Stimulated activated CD8-positive, alpha-beta memory T cell treated with anti-CD3 and anti-CD28 coated beads, Interleukin-2, amount 100 ng/mL, for 48 hours (primary cell): Measurements from ENCODE around the gene CLDN19.
"Not testable (repeated sequence)": the region's sequence is repeated elsewhere in the genome, so short reads cannot be mapped to it uniquely, and the experiment has no call there.

ENCODE experiments used
- DNase-seq, 2 donors: peaks; one replicate each; pipeline ENCODE4 v3.0.0-alpha.2; 2020; ENCODE audit warnings: low read depth in 2 of 2

The CLDN19 gene

DNA sequence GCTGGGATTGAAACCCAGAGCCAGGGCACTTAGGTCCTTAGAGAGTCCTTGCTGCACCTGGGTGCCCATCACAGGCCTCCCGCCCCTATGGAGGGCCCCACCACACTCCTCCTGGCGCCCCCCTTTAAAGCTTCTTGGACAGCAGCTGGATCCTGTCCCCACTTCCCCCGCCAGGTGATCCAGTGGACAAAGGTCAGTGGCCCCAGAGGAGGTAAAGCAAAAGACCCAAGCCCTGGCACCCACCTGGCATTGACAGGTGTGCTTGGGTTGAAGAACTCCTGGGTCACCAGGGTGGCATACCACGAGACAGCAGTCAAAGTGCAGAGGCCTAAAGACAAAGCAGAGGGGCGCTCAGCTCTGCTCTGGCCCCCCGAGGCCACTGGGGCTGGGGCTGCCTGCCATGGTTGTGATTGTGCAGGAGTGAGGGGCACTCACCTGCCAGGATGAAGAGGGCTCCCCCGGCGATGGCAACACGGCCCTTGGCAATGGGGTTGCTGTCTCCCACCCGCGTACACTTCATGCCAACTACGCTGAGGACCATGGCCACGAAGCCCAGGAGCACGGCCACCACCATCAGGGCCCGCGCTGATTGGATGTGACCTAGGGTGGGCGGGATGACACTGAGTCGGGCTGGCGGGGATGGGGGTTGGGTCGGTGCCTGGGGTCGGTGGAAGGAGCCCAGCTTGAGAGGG, 1.9 kb downstream of the CLDN19 start:
- no peak for DNase-seq

DNA sequence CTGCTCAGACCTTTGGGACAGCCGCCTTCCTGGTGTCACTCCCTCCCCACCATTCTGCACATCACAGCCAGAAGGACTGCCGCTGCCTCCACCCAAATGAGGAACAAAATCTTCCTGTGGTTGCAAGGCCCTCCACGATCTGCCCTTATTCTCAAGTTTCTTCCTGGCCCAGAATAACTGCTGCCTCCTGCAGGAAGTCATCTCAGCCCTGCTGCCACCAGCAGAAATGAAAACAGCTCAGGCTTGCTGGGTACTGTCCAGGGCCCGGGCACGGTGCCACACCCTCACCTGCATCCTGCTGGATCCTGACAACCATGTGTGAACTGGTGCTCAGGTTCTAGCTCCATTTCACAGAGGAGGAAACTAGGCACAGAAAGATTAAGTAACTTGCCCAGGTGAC, 2.8 kb downstream of the CLDN19 start:
- DNase-seq: no peak

DNA sequence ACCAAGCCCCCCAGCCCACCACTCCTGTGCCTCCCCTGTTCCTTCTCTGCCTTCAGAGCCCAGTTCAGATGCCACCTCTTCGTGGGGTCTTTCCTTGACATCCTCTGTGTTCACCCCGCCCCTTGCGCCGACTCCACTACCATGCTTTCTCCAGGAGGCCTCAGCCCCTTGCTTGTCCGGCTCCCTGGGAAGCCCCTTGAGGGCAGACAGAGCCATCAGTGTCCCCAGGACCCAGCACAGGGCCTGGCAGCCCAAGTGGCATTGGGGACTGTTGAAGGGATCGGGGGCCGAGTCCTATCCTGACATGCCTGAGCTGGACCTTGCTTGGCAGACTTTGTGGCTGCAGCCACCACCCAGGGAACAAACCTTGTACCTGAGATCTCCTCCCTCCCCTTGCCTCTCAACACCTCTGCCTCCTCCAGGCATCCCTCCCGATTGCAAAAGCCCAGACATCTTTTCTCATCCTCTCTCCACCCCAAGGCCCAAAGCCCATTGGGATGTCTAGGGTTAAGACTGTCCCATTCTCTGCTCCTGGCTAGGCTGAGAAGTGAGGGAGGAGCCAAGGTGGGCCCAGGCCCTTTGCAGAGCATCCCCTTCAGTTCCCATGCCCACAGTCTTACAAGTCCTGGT, 3.4 kb downstream of the CLDN19 start:
- no peak for DNase-seq

DNA sequence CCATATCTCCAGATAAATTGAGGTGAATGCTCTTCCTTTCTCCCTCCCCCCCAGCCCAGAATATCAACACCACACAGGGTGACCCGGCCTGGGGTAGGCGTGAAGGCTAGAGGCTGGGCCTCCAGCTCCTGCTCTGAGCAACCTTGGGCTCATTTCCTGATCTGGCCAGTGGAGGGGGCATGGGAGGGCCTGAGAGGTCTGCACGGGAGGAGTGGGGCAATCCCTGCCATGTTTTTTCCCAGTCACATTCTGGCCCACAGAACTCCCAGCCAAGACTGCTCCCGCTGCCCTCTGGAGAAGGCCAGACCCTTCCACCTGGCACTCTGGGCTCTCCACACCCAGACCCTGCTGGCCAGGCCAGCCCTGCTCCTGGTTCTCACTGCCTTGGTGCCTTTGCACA, 3.9 kb downstream of the CLDN19 start:
- no peak for DNase-seq

DNA sequence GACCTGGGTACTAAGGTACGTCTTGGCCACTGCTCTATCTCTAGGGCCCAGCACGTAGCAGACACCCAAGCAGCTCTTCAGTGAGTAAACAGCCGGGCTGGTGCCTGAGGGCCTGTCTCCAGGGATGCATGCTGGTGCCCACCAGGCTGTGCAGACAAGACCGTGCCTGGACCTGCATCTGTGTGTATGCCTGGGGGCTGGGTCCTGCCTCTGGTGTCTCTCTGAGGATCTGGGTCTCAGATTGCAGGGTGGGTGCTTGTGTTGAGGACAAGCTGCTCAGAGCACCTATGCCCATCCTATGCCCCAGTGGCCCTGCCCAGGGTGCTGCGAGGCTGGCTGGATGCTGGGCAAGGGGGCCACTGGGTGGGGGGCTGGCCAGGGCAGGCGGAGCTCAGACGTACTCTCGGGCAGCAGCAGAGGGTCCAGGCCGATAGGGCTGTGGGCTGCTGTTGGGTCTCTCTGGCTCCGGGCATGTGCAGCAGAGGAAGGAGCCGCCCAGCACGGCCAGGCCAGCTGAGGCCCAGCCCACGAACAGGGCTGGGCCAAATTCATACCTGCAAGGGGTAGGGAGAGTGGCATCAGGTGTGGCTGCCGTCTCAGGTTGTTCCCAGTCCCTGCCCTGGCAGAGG, 4.4 kb downstream of the CLDN19 start:
- no peak for DNase-seq

DNA sequence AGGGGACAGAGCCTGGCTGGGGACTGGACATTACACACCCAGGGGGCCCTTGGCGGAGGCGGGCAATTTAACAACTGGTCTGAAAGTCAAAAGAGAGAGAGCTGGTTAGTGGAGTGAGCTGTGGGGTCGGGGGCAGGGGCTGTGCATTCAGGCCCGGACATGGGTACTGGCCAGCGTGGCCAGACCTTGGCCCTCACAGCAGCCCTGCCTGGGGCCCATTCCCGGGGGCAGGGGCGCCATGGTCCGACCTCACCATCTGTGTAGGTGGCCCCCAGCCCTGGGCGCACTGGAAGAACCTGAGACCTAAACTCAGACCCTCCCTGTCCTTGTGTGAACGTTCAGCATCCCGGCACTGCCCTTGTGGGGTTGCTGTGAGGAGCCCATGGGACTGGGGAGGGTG, 5.0 kb downstream of the CLDN19 start:
- no peak for DNase-seq

DNA sequence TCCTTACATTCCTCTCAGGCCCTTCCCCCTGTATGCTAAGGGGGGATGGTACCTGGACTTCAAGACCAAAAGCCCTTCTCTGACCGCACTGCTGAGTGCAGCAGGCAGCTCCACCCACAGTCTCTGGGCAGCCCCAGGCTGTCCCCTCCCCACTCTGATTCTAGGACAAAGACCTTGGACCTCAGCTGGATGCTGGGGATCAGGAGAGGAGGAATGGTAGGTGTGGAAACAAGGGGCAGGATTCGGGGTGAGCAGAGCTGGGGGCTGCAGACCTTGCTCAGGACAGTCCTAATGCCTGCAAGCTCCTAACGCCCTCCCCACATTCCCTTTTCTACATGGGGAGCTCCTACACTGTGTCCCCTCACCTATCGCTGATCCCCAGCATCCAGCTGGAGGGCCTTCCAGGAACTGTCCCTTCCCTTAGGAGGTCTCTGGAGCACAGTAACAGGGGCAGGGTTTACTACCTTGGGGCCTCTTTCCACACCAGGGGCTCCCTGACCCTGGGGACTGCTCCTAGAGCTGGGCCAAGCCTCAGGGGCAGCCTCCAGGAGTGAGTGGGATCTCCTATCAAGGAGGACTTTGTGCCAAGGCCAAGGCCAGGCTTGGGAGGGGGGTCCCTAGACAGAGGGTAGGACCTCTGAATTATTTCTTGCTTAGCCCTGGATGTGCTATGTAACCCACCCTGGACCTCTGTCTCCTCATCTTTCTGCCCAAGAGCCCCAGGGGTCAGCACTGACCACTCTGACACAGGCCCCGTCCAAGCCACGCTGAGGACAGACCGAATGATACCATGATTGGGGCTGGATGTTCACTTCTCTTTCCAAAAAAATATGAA, 5.6 kb downstream of the CLDN19 start:
- no peak for DNase-seq

DNA sequence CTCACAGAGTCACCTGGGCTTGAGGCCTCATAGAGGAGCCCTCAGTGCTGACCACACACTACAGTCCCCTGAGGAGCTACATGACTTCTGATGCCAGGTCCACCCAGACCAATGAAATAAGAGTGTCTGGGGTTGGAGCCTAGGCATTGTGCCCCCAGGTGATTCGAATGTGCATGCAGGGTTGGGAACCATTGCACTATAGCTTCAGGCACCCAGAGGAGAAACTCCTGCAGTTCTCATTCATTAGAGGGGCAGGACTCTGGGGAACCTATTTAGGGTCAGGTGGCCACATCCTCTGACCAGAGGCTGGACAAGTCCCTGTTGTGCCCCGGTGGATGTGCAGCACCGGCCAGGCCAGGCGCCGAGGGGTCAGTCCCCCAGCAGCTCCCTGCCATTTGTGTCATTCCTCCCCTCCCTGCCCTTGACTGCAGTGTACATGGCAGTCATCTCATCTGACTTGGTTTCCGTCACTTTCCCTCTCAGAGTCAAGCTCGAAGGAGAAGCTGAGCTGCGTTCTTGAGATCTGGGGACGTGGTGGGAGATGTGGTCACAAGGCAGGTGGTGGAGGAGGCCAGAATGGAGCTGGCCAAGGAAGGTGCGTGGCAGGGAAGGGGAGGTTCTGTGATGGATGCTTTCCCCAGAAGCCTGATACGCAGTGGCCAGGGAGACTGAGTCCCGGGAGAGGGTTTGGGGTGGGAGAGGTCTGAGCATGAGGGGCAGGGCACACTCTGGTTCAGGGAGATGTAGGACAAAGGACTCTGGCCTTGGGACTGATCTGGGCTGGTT, 6.4 kb downstream of the CLDN19 start:
- no peak for DNase-seq

DNA sequence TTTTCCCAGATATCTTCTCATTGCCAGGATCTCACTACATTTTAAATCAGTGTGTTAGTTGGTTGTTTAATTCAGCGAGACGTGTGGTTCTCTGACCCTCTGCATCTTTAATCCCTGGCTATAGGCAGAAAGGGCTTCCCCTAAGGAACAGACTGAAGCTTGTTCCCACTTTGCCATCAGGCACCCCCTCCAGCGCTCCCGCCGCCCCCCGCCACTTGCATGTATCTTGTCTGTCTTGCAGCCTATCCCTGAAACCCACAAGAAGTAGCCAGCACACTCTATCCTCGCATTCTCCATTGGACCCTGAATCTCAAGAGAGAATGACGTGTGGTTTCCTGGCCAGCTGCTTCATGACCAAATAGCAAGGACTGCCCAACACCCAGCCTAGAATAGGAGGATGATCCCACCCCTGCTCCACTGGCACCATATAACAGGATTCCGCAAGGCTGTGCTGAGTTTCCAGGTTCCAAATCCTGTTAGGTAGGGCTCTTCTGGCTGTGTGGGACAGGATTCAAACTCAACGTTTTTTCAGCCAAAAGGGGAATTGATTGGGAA, 7.8 kb downstream of the CLDN19 start:
- no peak for DNase-seq

DNA sequence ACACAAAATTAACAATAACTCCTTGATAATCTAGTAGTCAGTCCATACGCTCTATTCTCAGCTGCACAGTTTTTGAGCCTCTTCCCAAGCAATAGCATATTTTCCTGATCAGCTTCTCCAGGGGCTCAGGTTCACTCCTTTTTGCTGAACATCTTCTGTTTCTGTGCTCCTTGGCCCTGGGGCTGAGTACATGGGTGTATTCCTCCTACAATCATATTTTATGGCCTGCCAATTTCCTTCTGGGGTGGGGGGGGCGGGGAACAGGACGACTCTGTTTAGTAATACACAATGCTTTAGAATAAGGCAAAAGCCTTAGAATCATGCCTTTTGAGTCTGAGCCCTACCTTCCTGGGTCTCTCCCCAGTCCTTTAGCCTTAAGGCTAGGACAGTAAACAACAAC, 8.5 kb downstream of the CLDN19 start:
- no peak for DNase-seq

DNA sequence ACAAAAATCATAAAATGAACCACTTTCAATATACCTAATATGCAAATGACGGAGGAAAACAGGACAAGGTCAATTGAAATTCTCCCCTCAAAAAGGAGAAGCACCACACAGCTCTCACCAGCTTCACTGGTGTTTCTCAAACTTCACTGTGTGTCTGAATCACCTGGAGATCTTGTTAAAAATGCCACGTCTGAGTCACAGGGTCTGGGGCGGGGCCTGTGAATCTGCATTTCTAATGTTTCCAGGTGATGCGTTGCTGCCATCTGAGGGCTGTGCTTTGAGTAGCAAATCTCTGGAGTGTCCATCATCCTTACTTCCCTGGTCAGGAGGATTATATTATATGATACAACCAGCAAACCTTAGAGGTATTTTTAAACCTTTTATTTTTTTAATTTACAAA, 9.0 kb downstream of the CLDN19 start:
- DNase-seq: peak; percentile 30 to 51

DNA sequence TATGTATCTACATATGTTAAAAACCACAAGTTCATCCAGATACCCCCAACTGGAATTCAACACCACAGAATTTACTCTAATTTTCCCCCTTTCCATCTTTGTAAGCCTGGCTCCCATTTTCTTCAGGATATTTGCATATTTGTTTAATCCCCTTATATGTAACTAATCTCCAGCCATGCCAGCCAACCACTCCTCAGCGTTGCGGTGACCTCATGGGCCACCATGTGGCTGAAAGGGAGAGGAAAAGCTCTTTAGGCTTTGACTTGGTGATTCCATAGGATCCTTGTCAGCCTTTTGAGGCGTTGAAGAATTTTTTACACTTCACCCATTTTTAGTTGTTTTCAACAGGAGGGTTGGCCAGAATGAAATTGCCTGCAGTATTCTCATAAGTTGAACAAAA, 10.0 kb downstream of the CLDN19 start:
- DNase-seq: no peak

DNA sequence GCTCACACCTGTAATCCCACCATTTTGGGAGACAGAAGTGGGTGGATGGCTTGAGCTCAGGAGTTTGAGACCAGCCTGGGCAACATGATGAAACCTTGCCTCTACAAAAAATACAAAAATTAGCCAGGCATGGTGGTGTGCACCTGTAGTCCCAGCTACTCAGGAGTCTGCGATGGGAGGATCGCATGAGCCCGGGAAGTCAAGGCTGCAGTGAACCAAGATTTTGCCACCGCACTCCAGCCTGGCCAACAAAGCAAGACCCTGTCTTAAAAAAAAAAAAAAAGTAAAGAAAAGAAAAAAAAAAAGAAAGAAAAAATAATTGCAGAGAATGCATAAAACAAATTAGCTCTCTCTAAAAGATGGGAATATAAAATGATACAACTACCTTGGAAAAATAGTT, 14.2 kb downstream of the CLDN19 start:
- DNase-seq: not testable (repeated sequence)

DNA sequence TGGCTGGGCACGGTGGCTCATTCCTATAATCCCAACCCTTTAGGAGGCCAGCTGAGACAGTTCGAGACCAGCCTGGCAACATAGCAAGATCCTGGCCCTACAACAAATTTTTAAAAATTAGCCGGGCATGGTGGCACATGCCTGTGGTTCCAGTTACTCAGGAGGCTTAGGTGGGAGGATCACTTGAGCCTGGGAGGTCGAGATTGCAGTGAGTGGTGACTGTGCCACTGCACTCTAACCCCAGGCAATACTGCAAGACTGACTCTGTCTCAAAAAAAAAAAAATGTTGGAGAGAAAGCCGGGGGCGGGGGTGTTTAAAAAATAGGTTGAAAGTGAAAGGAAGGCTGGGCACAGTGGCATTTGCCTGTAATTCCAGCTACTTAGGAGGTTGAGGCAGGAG, 16.5 kb downstream of the CLDN19 start:
- no peak for DNase-seq

DNA sequence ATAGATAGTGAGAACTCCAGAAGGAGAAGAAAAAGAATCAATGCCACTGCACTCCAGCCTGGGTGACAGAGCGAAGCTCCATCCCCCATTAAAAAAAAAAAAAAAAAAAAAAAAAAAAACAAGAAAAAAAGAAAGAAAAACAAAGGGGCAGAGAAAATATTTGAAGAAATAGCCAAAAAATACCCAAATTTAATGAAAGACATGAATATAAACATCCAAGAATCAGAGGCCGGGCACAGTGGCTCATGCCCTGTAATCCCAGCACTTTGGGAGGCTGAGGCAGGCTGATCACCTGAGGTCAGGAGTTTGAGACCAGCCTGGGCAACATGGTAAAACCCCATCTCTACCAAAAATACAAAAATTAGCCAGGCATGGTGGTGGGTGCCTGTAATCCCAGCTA, 17.6 kb downstream of the CLDN19 start:
- DNase-seq: not testable (repeated sequence)

DNA sequence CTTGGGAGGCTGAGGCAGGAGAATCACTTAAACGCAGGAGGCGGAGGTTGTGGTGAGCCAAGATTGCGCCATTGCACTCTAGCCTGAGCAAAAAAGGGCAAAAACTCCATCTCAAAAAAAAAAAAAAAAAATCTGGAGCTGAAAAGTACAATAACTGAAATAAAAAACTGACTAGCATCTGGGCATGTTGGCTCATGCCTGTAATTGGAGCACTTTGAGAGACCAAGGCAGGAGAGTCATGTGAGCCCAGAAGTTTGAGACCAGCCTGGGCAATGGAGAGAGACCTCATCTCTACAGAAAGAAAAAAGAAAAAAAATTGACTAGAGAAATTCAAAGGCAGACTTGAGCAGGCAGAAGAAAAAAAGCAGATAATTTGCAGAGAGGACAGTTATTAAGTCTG, 18.1 kb downstream of the CLDN19 start:
- no peak for DNase-seq

DNA sequence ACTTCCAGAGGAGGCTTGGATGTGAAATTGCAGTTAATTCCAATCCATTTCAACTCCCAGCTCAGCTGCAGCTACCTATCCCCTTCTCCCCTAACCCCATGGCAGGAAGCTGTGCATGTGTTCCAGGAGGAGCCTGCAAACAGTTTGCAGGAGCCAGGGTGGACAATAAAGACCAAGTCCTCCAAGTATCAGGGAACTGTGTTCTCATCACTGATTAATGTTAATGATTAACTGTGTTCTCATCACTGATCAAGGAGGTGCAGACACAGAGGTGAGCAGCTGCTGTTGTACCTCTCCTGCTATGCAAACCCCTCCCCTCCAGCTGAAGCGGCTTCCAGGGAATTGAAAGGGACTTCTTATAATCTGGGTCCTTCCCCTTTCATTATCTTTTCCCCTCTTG, 19.2 kb downstream of the CLDN19 start:
- no peak for DNase-seq

DNA sequence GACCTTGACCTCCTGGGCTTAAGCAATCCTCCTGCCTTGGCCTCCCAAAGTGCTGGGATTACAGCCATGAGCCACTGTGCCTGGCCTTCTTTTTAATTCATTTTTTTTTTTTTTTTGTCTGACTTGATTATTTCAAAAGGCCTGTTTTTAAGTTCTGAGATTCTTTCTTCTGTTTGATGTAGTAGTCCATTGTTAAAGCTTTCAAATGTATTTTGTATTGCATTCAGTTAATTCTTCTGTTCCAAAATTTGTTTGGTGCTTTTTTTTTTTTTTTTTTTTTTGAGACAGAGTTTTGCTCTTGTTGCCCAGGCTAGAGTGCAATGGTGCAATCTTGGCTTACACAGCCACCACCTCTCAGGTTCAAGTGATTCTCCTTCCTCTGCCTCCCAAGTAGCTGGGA, 25.6 kb downstream of the CLDN19 start:
- not testable (repeated sequence) for DNase-seq

DNA sequence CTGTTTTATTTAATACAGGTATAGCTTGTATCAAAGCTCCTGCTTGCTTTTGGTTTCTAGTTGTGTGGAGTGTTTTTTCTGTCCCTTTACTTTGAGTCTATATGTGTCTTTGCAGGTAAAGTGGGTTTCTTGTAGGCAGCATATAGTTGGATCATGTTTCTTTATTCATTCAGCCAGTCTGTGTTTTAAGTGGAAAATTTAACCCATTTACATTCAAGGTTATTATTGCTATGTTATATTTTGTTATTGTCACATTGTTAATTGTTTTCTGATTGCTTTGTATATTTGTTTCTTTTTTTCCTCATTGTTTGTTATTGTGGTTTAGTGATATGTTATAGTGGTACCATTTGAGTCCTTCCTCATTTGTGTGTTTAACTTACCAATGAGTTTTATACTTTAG, 26.7 kb downstream of the CLDN19 start:
- no peak for DNase-seq

DNA sequence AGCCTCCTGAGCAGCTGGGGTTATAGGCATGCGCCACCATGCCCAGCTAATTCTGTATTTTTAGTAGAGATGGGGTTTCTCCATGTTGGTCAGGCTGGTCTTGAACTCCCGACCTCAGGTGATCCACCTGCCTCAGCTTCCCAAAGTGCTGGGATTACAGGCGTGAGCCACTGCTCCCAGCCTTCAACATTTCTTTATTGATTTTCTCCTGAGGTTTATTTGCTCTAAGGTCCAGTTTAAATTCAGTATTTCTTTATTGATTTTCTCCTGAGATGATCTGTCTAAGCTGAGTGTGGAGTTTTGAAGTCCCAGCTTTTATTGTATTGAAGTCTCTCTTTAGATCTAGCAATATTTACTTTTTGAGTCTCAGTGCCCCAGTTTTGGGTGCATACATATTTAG, 27.2 kb downstream of the CLDN19 start:
- DNase-seq: not testable (repeated sequence)

DNA sequence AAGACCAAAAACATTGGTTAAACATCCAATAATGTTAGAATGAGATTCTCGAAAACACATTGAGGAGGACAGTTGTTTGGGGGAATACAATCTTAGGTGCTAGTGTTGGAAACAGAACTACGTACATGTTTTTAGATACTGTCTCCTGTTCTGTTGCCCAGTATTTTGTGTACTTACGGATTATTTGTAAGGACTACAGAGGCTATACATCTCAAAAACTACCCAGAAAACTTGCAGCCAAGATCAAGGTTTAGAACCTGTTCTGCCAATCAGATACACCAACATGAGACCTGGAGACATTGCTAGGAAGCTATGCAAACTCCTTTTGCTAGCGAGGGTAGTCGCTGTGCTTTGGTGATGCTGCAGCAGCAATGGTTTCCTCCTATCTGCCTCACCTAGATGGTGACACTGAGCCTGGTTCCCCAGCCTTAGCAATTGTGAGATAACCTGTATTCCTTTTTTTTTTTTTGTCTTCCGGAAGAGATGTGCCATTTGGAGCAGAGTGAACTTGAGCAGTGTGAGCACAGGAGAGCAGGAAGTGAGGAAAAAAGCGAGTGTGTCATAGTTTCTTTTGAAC, 36.1 kb downstream of the CLDN19 start:
- no peak for DNase-seq
